ENCODE measurements around the gene PSMB11. TPM values are rescaled to one million over a fixed set of nuclear protein-coding genes. Genes with fewer than 3 reads are reported as not detected.

PSMB11 gene
- total and polyA plus RNA-seq, 2 donors (not counting 1 experiment from before 2014, with no cell fraction given), result not detected

DNA sequence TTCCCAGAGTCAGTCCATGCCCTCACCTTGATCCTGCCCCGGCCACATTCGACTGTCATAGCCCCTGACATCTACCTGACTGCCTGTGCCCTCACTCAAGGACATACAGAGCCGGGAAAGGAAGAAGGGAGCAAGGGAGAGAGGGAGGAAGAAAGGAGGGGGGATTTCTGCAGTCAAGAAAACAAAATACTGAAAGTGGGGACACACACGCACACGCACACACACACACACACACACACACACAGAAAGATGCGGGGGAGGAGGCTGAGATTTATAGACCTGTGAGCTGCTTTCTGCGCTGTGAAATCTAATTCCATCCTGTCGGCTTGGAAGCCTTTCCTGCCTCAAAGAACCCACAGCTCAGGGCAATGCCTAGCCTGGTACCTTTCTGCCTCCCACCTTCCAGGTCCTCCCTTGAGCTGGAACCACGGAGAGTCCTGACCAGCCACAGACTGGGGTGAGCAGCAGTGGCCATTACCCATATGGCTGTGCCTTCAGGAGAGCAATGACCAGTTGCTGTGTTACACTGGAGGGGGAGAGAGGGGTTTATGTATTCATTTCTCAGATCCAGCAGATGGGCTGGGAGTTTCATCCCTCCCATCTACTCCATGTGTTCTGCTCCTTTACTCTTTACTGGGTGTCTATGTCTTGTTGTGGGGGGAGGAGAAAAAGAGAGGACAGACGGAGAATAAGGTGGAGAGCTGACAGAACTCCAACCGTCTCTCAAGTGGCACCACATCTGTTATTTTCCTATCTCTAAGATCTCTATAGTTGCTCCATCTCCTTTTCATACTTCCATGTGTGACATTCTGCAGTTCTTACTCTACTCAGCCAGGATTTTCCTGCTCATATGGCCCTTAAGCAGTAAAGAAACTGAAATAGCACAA is 45.0 kb upstream of the PSMB11 start:
- Histone ChIP-seq H3K4me3 (ENCODE audit: control extremely low read depth in 1 of 5, extremely low read depth in 1 of 5, insufficient read depth in 1 of 5, low read depth in 2 of 5, low read length in 4 of 5) (no peak overlapping the region), H3K36me3 (replicated peaks in 1 of 2; ENCODE audit: control extremely low read depth in 1 of 2, control insufficient read depth in 1 of 2, extremely low read depth in 1 of 2, insufficient read depth in 2 of 2, low read length in 1 of 2) (peaks cover 0 to 19% of the 10 kb centered on the region in 2 experiments), H3K4me1 (ENCODE audit: control insufficient read depth in 2 of 2, insufficient read depth in 2 of 2, low read length in 2 of 2) (no peaks in the 10 kb centered on the region), H3K4me2 (replicated peaks; ENCODE audit: low read depth, low read length, poor library complexity, severe bottlenecking) (no peak overlapping the region), H4K20me1 (ENCODE audit: control insufficient read depth, insufficient read depth, low read length, poor library complexity, severe bottlenecking) (no peaks in the 10 kb centered on the region), H3K9me3 (ENCODE audit: control extremely low read depth in 1 of 3, control insufficient read depth in 2 of 3, insufficient read depth in 1 of 3, low read length in 2 of 3) (no peaks in the 10 kb centered on the region), H3K27me3 (replicated peaks in 1 of 4; ENCODE audit: control extremely low read depth in 1 of 4, control insufficient read depth in 3 of 4, insufficient read depth in 4 of 4, low read length in 3 of 4) (no peaks in the 10 kb centered on the region), H3K9ac (ENCODE audit: low read length) (no peak overlapping the region), H3K27ac (ENCODE audit: low read length in 2 of 2) (no peak overlapping the region), H2AFZ (ENCODE audit: insufficient read depth, low read depth, low read length, poor library complexity, severe bottlenecking) (no peak overlapping the region), H3K79me2 (ENCODE audit: control insufficient read depth, insufficient read depth, low read length) (no peaks in the 10 kb centered on the region)
- CTCF ChIA-PET, result interaction anchor here (1.3 to 36.3 kb wide), 4 partner anchors 12 to 63 kb away, joined by 4 to 1134 read pairs (median 62); partner anchors contain the start of genes AJUBA and CDH24
- Mint-ChIP-seq H3K27ac (no peak overlapping the region), H3K9me3 (ENCODE audit: insufficient read depth) (no peaks in the 10 kb centered on the region), H3K4me1 (peaks cover 2% of the 10 kb centered on the region), H3K4me3 (no peak overlapping the region), H3K27me3 (no peaks in the 10 kb centered on the region)
- DNase-seq, result no peak
- no peak for ATAC-seq (ENCODE audit: low read depth)
- TF ChIP-seq, protein P1, sequence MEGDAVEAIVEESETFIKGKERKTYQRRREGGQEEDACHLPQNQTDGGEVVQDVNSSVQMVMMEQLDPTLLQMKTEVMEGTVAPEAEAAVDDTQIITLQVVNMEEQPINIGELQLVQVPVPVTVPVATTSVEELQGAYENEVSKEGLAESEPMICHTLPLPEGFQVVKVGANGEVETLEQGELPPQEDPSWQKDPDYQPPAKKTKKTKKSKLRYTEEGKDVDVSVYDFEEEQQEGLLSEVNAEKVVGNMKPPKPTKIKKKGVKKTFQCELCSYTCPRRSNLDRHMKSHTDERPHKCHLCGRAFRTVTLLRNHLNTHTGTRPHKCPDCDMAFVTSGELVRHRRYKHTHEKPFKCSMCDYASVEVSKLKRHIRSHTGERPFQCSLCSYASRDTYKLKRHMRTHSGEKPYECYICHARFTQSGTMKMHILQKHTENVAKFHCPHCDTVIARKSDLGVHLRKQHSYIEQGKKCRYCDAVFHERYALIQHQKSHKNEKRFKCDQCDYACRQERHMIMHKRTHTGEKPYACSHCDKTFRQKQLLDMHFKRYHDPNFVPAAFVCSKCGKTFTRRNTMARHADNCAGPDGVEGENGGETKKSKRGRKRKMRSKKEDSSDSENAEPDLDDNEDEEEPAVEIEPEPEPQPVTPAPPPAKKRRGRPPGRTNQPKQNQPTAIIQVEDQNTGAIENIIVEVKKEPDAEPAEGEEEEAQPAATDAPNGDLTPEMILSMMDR (IDR thresholded peaks at IDR 0.05), result no peak
- TF ChIP-seq EZH2 (IDR thresholded peaks at IDR 0.05; ENCODE audit: borderline replicate concordance, insufficient read depth, low read depth, low read length, poor library complexity, severe bottlenecking), result no peak
- intact Hi-C loops (cut with micrococcal nuclease), result no loop called here
- POLR2A ChIA-PET, result interaction anchor here (3.2 kb wide), 1 partner anchor 10 kb away, joined by 11 read pairs; no protein-coding TSS in a partner anchor
- 96% methylated on average over 5 of the region's 11 CpGs for WGBS (ENCODE audit: insufficient coverage)
